ENCODE results near the gene SHF.

The SHF gene

DNA sequence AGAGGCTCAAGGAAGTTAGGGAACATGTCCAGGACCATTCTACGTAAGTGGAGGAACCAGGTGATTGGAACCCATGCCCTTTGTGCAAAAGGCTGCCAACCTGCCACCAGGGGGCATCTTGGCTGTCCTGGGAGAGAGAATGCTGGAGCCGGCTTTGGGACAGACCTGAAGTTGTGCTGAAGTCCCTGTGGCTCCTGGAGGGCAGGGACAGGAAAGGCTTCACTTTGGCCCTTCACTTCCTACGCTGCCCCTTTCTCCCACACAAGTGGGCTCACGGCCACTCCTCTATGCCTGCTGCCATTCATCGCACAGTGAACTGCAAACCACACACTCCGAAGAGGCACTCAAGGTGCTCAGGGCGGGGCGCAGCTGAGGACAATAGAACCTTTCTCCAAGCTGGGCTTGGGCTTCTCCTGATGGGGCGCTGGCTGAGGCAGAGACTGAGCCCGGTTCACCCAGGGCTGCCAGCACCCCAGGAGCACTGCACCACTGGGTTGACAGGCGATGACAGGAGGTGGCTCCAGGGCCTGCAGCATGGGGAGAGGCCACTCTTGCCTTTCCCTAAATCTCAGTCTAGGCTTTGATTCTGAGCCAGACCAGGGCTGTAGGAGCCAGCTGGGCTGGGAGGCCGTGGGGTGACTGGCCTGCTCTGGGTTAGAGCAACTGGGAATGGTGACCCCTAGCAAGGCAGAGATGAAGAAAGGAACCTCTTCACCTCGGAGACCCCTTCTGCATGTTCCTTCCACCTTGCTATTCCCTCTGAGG lies 8.4 kb downstream of the SHF start:
- H3K27me3 ChIP-seq (ENCODE audit: insufficient read depth, low read depth, severe bottlenecking): no peaks in the 10 kb centered on the region
- no peak overlapping the region for H3K4me3 ChIP-seq (ENCODE audit: low read depth, low read length)
- H3K27ac ChIP-seq: no peak overlapping the region; the same call in 1 of the 2 replicates
- H3K9me3 ChIP-seq (ENCODE audit: severe bottlenecking): no peaks in the 10 kb centered on the region
- TF ChIP-seq, protein P1, sequence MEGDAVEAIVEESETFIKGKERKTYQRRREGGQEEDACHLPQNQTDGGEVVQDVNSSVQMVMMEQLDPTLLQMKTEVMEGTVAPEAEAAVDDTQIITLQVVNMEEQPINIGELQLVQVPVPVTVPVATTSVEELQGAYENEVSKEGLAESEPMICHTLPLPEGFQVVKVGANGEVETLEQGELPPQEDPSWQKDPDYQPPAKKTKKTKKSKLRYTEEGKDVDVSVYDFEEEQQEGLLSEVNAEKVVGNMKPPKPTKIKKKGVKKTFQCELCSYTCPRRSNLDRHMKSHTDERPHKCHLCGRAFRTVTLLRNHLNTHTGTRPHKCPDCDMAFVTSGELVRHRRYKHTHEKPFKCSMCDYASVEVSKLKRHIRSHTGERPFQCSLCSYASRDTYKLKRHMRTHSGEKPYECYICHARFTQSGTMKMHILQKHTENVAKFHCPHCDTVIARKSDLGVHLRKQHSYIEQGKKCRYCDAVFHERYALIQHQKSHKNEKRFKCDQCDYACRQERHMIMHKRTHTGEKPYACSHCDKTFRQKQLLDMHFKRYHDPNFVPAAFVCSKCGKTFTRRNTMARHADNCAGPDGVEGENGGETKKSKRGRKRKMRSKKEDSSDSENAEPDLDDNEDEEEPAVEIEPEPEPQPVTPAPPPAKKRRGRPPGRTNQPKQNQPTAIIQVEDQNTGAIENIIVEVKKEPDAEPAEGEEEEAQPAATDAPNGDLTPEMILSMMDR (IDR thresholded peaks at IDR 0.05; ENCODE audit: low read depth, low read length): peak; percentile 77
- DNase-seq: peak; percentile 57
- peaks cover 78% of the 10 kb centered on the region for H3K36me3 ChIP-seq

DNA sequence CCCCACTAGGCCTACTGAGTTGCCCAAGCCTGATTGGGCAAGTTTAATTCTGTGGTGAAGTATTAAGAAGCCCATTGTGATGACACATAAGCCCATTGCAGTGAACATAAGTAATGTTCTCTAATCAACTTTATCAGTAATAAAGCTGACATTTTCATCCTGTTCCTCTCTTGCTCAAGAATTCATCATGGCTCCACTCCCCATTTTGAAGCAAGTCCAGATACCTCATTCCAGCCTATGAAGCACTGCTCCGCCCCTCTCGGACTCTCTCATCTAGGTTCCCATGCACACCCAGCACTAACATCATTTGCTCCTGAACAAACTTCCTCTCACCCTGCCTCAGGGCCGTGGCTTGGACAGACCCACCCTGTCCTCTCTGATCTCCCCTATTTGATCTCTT lies 10.5 kb downstream of the SHF start:
- H3K9me3 ChIP-seq (ENCODE audit: severe bottlenecking): no peaks in the 10 kb centered on the region
- H3K4me3 ChIP-seq (ENCODE audit: low read depth, low read length): no peak overlapping the region
- H3K27me3 ChIP-seq (ENCODE audit: insufficient read depth, low read depth, severe bottlenecking): no peaks in the 10 kb centered on the region
- no peak for DNase-seq
- H3K27ac ChIP-seq: no peak overlapping the region
- peaks cover 86% of the 10 kb centered on the region for H3K36me3 ChIP-seq
- TF ChIP-seq, protein P1 (IDR thresholded peaks at IDR 0.05; ENCODE audit: low read depth, low read length): no peak

DNA sequence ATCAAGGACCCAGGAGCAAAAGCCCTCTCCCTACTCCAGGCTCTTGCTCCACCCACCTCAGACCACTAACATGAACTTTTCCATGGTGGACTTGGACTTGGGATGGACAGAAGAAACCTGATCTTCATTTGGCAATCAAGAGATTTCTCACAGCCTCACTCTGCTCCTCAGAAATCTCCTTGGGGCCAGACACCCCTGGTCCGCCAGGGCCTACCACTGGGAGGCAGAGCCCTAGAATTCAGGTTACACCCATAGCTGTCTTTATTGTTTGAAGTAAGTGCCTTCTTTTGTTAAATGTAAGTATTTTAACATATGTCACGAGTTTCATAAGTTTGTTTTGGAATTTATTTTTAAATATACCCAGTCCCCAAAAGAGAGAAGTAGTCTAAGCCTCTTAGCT lies 13.2 kb downstream of the SHF start:
- H3K27ac ChIP-seq: no peak overlapping the region
- no peak overlapping the region for H3K4me3 ChIP-seq (ENCODE audit: low read depth, low read length)
- no peak for DNase-seq
- H3K9me3 ChIP-seq (ENCODE audit: severe bottlenecking): no peaks in the 10 kb centered on the region
- peaks cover 83% of the 10 kb centered on the region for H3K36me3 ChIP-seq
- H3K27me3 ChIP-seq (ENCODE audit: insufficient read depth, low read depth, severe bottlenecking): no peaks in the 10 kb centered on the region
- TF ChIP-seq, protein P1 (IDR thresholded peaks at IDR 0.05; ENCODE audit: low read depth, low read length): no peak

DNA sequence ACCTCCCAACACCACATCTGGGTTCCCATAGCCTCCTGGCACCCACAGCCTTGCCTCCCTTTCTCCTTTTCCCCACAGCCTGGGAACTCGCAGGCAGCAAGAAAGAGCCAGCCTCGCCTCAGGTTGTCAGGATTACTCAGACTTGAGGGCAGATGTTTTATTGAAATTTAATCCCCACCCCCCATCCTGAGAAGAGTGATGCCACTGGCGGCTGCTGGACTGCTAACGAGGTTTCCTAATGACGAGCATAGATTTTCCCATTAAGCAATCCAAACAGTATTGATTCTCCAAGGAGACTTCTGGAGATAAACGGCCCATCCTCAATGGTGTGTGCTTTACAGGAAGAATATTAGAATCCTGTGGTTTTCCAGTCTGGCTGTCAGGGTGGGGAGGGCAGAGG lies 13.7 kb downstream of the SHF start:
- TF ChIP-seq, protein P1 (IDR thresholded peaks at IDR 0.05; ENCODE audit: low read depth, low read length): no peak
- Histone ChIP-seq H3K4me3 (ENCODE audit: low read depth, low read length) (no peak overlapping the region), H3K27me3 (ENCODE audit: insufficient read depth, low read depth, severe bottlenecking) (no peaks in the 10 kb centered on the region), H3K9me3 (ENCODE audit: severe bottlenecking) (no peaks in the 10 kb centered on the region), H3K27ac (peak overlapping the region; percentile 49; the same call in 1 of the 2 replicates), H3K36me3 (peaks cover 79% of the 10 kb centered on the region)
- DNase-seq: no peak

DNA sequence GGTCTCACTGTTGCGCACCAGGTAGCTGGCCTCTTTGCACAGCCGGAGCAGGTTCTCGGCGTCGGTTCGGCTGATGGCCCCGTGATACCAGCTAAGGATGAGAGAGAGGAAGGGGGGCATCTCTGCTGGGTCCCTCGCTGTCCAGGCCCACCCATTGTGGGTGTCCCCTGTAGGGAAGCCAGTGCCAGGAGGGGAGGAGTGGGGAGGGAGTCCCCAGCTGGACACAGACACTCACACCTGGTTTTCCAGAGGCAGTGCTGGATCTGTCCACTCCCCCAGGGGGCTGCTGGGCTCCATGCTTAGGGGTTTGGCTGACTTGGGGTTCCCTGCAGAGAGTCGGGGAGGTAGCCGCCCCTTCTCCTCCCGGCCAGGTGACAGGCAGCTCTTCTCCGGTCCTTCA lies 15.9 kb downstream of the SHF start:
- H3K4me3 ChIP-seq (ENCODE audit: low read depth, low read length): no peak overlapping the region

More for the DNA sequence above, 15.9 kb downstream of the SHF start:
- H3K27me3 ChIP-seq (ENCODE audit: insufficient read depth, low read depth, severe bottlenecking): no peaks in the 10 kb centered on the region
- no peak overlapping the region; the same call in 1 of the 2 replicates for H3K27ac ChIP-seq
- TF ChIP-seq, protein P1 (IDR thresholded peaks at IDR 0.05; ENCODE audit: low read depth, low read length): no peak
- DNase-seq: no peak
- H3K9me3 ChIP-seq (ENCODE audit: severe bottlenecking): no peaks in the 10 kb centered on the region
- H3K36me3 ChIP-seq: peaks cover 73% of the 10 kb centered on the region
